IMR-90 (cell line): Measurements from ENCODE around the gene COPB1.

Experiments used
- MAZ ChIP-seq: IDR thresholded peaks from 2 replicates; pipeline ENCODE4 v1.6.1; 2012; ENCODE audit warnings: low read depth, mild to moderate bottlenecking, low read length, improper control_type of control experiment, moderate library complexity, borderline replicate concordance
- MXI1 ChIP-seq: IDR thresholded peaks from 2 replicates; pipeline ENCODE4 v1.6.1; 2012; ENCODE audit warnings: low read depth, mild to moderate bottlenecking, low read length, moderate library complexity, borderline replicate concordance
- POLR2A ChIP-seq: IDR thresholded peaks from 2 replicates; pipeline ENCODE4 v1.6.1; 2012; ENCODE audit warnings: mild to moderate bottlenecking, low read depth, low read length
- RAD21 ChIP-seq: IDR thresholded peaks from 2 replicates; pipeline ENCODE4 v1.6.1; 2012; ENCODE audit warnings: low read length, improper control_type of control experiment
- RCOR1 ChIP-seq: IDR thresholded peaks from 2 replicates; pipeline ENCODE4 v1.6.1; 2012; ENCODE audit warnings: mild to moderate bottlenecking, low read length, improper control_type of control experiment; ENCODE audit not compliant: insufficient replicate concordance
- RFX5 ChIP-seq: IDR thresholded peaks from 2 replicates; pipeline ENCODE4 v1.8.0; 2012; ENCODE audit warnings: low read depth, mild to moderate bottlenecking, low read length, moderate library complexity
- SMC3 ChIP-seq: fragments of 150-350 bp; IDR thresholded peaks from 2 replicates; pipeline ENCODE4 v1.6.1; 2016; ENCODE audit warnings: low read depth, mild to moderate bottlenecking, antibody characterized with exemption, low read length, moderate library complexity
- TF ChIP-seq, protein P1 (sequence below): conservative IDR thresholded peaks from 2 replicates; pipeline ENCODE4 v1.5.1; 2012; ENCODE audit warnings: mild to moderate bottlenecking, low read depth, low read length, improper control_type of control experiment

DNA sequence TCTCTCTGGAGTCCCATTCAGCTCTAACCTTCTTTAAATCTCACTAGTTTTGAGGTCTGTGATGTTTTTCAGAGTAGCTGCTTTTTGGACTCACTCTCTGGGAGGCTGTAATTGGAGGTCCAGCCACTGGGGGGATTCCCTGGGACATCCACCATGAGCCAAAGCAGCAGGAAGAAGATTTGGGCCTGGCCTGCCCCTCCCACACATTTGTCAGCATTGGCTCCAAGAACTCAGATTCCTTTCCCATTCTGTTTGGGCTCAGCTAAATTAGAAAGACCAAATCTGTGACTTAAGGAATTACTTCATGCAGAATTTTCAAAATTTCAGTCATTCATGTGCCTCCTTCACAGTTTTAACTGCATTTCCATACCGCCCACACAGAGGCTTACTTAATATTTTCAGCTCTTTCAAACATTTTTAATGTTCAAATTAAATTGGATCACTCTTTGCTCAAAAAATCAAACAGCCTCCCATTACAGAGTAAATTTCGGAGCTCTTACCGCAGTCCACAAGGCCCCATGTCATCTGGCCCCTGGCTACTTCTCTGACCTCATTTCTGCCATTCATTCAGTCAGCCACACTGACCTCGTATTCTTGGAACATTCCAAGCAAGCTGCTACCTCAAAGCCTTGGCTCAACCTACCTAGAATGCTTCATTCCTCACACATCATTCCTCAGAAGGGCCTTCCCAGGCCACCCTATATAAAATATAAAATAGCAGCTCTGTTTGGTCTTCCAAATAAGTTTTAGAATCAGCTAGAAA lies 86.1 kb downstream of the COPB1 start:
- TF ChIP-seq, protein P1, sequence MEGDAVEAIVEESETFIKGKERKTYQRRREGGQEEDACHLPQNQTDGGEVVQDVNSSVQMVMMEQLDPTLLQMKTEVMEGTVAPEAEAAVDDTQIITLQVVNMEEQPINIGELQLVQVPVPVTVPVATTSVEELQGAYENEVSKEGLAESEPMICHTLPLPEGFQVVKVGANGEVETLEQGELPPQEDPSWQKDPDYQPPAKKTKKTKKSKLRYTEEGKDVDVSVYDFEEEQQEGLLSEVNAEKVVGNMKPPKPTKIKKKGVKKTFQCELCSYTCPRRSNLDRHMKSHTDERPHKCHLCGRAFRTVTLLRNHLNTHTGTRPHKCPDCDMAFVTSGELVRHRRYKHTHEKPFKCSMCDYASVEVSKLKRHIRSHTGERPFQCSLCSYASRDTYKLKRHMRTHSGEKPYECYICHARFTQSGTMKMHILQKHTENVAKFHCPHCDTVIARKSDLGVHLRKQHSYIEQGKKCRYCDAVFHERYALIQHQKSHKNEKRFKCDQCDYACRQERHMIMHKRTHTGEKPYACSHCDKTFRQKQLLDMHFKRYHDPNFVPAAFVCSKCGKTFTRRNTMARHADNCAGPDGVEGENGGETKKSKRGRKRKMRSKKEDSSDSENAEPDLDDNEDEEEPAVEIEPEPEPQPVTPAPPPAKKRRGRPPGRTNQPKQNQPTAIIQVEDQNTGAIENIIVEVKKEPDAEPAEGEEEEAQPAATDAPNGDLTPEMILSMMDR, result peak; percentile 33
- TF ChIP-seq POLR2A (no peak), MXI1 (no peak), RFX5 (no peak), RCOR1 (no peak), RAD21 (no peak), MAZ (no peak), SMC3 (no peak)
